HL-60 (cell line): ENCODE results near the gene ZNF521.

Source experiments
- DNase-seq, 2 experiments: peaks; one replicate each; pipeline ENCODE4 v3.0.0-alpha.2; 2010 to 2020; ENCODE audit warnings: low read depth in 1 of 2, low spot score in 1 of 2
- H3K27ac ChIP-seq: fragments of 250-450 bp; sonication (Bioruptor Pico); replicated peaks from 2 replicates; pipeline ENCODE4 v1.5.1; 2020; ENCODE audit warnings: mild to moderate bottlenecking, moderate library complexity
- H3K27me3 ChIP-seq: fragments of 250-450 bp; sonication (Bioruptor Pico); 2 replicates; pipeline ENCODE4 v1.5.1; 2021; ENCODE audit warnings: mild to moderate bottlenecking, moderate library complexity; ENCODE audit not compliant: insufficient read depth, poor library complexity, severe bottlenecking
- H3K4me3 ChIP-seq: replicated peaks from 2 replicates; pipeline ENCODE4 v1.5.1; 2011; ENCODE audit warnings: mild to moderate bottlenecking, control low read depth, low read length; ENCODE audit not compliant: insufficient read depth
- SPI1 ChIP-seq: IDR thresholded peaks from 2 replicates; pipeline ENCODE4 v1.6.1; 2012; ENCODE audit warnings: low read depth, mild to moderate bottlenecking, borderline replicate concordance
- TF ChIP-seq, protein P1 (sequence below): IDR thresholded peaks from 2 replicates; pipeline ENCODE4 v1.6.1; 2012; ENCODE audit warnings: low read depth; ENCODE audit not compliant: insufficient replicate concordance
- TF ChIP-seq, protein P2 (sequence below): IDR thresholded peaks from one replicate; pipeline ENCODE4 v1.5.1; 2011; ENCODE audit warnings: low read length, control low read depth, inconsistent platforms; ENCODE audit not compliant: insufficient read depth

Gene ZNF521

DNA sequence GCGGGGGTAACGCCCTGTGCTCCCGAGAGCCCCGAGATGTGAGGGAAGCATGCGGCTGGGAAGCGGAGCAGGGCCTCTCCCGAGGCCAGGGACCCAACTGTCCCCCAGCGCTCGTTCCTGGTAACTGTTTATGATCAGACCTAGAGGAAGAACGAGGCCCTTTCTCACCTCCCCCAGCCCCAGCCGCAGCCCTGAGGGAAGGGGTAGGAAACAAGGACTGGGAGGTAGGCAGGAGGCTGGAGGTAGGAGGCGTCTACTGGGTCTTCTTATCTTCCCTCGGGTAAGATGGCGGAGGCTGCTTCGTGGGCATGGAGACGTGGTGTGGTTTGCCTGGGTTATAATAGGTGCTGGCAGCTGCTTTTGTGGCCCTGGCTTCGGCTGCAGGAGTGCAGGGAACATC is 335.8 kb downstream of the ZNF521 start:
- no peaks in the 10 kb centered on the region for H3K27me3 ChIP-seq
- no peak overlapping the region for H3K4me3 ChIP-seq
- no peak overlapping the region for H3K27ac ChIP-seq
- no peak for TF ChIP-seq SPI1
- TF ChIP-seq, protein P1, sequence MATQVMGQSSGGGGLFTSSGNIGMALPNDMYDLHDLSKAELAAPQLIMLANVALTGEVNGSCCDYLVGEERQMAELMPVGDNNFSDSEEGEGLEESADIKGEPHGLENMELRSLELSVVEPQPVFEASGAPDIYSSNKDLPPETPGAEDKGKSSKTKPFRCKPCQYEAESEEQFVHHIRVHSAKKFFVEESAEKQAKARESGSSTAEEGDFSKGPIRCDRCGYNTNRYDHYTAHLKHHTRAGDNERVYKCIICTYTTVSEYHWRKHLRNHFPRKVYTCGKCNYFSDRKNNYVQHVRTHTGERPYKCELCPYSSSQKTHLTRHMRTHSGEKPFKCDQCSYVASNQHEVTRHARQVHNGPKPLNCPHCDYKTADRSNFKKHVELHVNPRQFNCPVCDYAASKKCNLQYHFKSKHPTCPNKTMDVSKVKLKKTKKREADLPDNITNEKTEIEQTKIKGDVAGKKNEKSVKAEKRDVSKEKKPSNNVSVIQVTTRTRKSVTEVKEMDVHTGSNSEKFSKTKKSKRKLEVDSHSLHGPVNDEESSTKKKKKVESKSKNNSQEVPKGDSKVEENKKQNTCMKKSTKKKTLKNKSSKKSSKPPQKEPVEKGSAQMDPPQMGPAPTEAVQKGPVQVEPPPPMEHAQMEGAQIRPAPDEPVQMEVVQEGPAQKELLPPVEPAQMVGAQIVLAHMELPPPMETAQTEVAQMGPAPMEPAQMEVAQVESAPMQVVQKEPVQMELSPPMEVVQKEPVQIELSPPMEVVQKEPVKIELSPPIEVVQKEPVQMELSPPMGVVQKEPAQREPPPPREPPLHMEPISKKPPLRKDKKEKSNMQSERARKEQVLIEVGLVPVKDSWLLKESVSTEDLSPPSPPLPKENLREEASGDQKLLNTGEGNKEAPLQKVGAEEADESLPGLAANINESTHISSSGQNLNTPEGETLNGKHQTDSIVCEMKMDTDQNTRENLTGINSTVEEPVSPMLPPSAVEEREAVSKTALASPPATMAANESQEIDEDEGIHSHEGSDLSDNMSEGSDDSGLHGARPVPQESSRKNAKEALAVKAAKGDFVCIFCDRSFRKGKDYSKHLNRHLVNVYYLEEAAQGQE, result no peak
- TF ChIP-seq, protein P2, sequence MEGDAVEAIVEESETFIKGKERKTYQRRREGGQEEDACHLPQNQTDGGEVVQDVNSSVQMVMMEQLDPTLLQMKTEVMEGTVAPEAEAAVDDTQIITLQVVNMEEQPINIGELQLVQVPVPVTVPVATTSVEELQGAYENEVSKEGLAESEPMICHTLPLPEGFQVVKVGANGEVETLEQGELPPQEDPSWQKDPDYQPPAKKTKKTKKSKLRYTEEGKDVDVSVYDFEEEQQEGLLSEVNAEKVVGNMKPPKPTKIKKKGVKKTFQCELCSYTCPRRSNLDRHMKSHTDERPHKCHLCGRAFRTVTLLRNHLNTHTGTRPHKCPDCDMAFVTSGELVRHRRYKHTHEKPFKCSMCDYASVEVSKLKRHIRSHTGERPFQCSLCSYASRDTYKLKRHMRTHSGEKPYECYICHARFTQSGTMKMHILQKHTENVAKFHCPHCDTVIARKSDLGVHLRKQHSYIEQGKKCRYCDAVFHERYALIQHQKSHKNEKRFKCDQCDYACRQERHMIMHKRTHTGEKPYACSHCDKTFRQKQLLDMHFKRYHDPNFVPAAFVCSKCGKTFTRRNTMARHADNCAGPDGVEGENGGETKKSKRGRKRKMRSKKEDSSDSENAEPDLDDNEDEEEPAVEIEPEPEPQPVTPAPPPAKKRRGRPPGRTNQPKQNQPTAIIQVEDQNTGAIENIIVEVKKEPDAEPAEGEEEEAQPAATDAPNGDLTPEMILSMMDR, result no peak
- DNase-seq, result no peak
